ENCODE data around the gene BLOC1S5. TPM values are rescaled to one million over a fixed set of nuclear protein-coding genes. Genes with fewer than 3 reads are reported as not detected.

BLOC1S5 gene
- polyA plus RNA-seq, 2 of the 4 experiments (the other 2 are of a cell fraction) = 10.2 to 10.8 TPM

- no peak for TF ChIP-seq REST (IDR thresholded peaks at IDR 0.05)
Measured at GRCh38 chr6:8017276-8017701, 46.9 kb downstream of the BLOC1S5 start (continued).

DNA sequence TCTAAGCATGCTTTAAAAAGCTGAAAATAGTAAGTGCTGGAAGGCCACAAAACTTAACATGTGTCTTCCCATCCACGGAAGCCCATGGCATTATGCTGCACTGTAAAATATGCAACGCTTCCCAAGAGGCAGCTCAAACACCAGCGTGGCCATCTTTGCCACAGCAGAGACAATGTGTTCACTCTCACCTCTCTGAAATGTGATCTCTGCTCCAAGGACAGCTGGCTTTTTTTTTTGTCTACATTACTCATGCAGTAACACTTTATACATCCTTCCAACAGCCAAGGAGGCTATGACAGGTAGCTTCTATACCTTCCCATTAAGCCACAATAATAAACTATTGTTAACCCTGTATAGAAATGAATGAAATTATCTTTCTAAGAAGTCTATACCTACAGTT lies 49.2 kb downstream of the BLOC1S5 start:
- ChIA-PET POLR2A (no interaction called here), CTCF (interaction anchor here (0.9 to 1.4 kb wide), 3 partner anchors 9 to 1338 kb away, joined by 3 to 4 read pairs (median 4); no protein-coding TSS in a partner anchor)
- Histone ChIP-seq H3K4me3 (no peak overlapping the region), H3K27ac (no peak overlapping the region), H3K4me1 (no peaks in the 10 kb centered on the region), H3K9me3 (no peaks in the 10 kb centered on the region), H3K4me2 (no peak overlapping the region)
- TF ChIP-seq SMC3 (IDR thresholded peaks at IDR 0.05) (no peak), REST (IDR thresholded peaks at IDR 0.05) (no peak), RARB (CRISPR knock-in tag; IDR thresholded peaks at IDR 0.05) (no peak), RFX5 (IDR thresholded peaks at IDR 0.05) (no peak)
- ATAC-seq (no peak), FAIRE-seq (no peak), DNase-seq (ENCODE audit: low read depth in 1 of 2, low spot score in 1 of 2) (no peak)
- 91% methylated on average over 3 of the region's 3 CpGs for WGBS (ENCODE audit: missing lambda C conversion rate)

- ChIA-PET CTCF (interaction anchor here (0.6 to 1.4 kb wide), 4 partner anchors 16 to 291 kb away, joined by 3 to 6 read pairs (median 4); no protein-coding TSS in a partner anchor), POLR2A (no interaction called here)
- WGBS (ENCODE audit: missing lambda C conversion rate) = 92% methylated on average over 3 of the region's 3 CpGs
- TF ChIP-seq ZNF302 (CRISPR knock-in tag; IDR thresholded peaks at IDR 0.05) (no peak), CHD2 (IDR thresholded peaks at IDR 0.05; ENCODE audit: low read length, partially characterized antibody) (no peak), EP300 (IDR thresholded peaks at IDR 0.05) (no peak), CBX2 (IDR thresholded peaks at IDR 0.05; ENCODE audit: borderline replicate concordance, low read depth) (no peak), MYC (IDR thresholded peaks at IDR 0.05; ENCODE audit: borderline replicate concordance, low read length) (no peak), TP53 (CRISPR knock-in tag; IDR thresholded peaks at IDR 0.05) (no peak), USF2 (IDR thresholded peaks at IDR 0.05) (no peak), FOSL2 (IDR thresholded peaks at IDR 0.05) (no peak), FOSL2 (CRISPR knock-in tag; IDR thresholded peaks at IDR 0.05) (no peak)
- no peak for DNase-seq (ENCODE audit: low read depth in 1 of 2, low spot score in 1 of 2)
- FAIRE-seq = no peak
- ATAC-seq = no peak
- Histone ChIP-seq H3K9me3 (no peaks in the 10 kb centered on the region), H3K27ac (no peak overlapping the region), H3K4me3 (no peak overlapping the region), H3K4me1 (no peaks in the 10 kb centered on the region), H3K4me2 (no peak overlapping the region)
Measured at GRCh38 chr6:8013763-8014162, 50.4 kb downstream of the BLOC1S5 start.

Data from A549 (cell line).